Mesothelial cell of epicardium (in vitro differentiated cells): ENCODE results near the gene THSD7A. TPM values are rescaled to one million over a fixed set of nuclear protein-coding genes. Genes with fewer than 3 reads are reported as not detected.

Experiments
- DNase-seq, 2 experiments: peaks; one replicate each; pipeline ENCODE4 v3.0.0; 2021; ENCODE audit warnings: low spot score in 2 of 2; ENCODE audit not compliant: unreplicated experiment in 2 of 2
- H3K27ac Mint-ChIP-seq: 2 replicates; pipeline ENCODE4 v1.8.0; 2021; ENCODE audit warnings: mixed read lengths
- H3K27me3 Mint-ChIP-seq: 2 replicates; pipeline ENCODE4 v1.8.0; 2021; ENCODE audit warnings: low read depth, mixed read lengths
- H3K36me3 Mint-ChIP-seq: 2 replicates; pipeline ENCODE4 v1.8.0; 2021; ENCODE audit warnings: mixed read lengths
- H3K4me1 Mint-ChIP-seq: 2 replicates; pipeline ENCODE4 v1.8.0; 2021; ENCODE audit warnings: mixed read lengths
- H3K4me3 Mint-ChIP-seq: 2 replicates; pipeline ENCODE4 v1.8.0; 2021; ENCODE audit warnings: mild to moderate bottlenecking, moderate library complexity, mixed read lengths
- H3K9me3 Mint-ChIP-seq: 2 replicates; pipeline ENCODE4 v1.8.0; 2021; ENCODE audit warnings: mixed read lengths
- total RNA-seq: library from RNA; stranded (reverse); gene quantifications from 3 replicates; pipeline ENCODE4 v1.2.1, GENCODE V29; 2021
- TF ChIP-seq, protein P1 (sequence below): fragments of 200-600 bp; sonication (generic); IDR thresholded peaks from one replicate; pipeline ENCODE4 v1.5.0; 2021; ENCODE audit warnings: antibody characterized with exemption; ENCODE audit not compliant: unreplicated experiment

Gene THSD7A
- total RNA-seq, 1 donor from 2014 or later: 13.4 TPM

DNA sequence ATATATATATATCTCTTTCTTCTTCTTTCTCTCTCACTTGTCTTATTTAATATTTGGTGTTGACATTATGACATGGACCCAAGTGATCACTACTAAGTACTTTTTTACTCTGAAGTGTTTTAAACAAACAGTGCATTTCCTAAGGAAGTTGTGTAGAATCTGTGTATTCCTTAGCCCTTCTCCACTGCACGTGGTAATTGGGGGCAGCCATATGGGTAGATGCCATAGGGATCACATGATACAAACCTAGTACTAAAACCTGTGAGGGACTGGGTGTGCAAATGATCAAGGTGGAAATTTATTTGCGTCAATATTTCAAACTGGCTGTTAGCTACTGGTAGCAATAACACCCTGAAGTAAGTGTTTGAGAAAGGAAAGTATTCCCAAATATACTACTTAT, 25.0 kb downstream of the THSD7A start:
- no peaks in the 10 kb centered on the region for H3K27me3 Mint-ChIP-seq
- H3K27ac Mint-ChIP-seq: no peak overlapping the region
- no peak for DNase-seq
- H3K4me3 Mint-ChIP-seq: no peak overlapping the region
- no peaks in the 10 kb centered on the region for H3K9me3 Mint-ChIP-seq
- TF ChIP-seq, protein P1, sequence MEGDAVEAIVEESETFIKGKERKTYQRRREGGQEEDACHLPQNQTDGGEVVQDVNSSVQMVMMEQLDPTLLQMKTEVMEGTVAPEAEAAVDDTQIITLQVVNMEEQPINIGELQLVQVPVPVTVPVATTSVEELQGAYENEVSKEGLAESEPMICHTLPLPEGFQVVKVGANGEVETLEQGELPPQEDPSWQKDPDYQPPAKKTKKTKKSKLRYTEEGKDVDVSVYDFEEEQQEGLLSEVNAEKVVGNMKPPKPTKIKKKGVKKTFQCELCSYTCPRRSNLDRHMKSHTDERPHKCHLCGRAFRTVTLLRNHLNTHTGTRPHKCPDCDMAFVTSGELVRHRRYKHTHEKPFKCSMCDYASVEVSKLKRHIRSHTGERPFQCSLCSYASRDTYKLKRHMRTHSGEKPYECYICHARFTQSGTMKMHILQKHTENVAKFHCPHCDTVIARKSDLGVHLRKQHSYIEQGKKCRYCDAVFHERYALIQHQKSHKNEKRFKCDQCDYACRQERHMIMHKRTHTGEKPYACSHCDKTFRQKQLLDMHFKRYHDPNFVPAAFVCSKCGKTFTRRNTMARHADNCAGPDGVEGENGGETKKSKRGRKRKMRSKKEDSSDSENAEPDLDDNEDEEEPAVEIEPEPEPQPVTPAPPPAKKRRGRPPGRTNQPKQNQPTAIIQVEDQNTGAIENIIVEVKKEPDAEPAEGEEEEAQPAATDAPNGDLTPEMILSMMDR: no peak
- no peaks in the 10 kb centered on the region for H3K36me3 Mint-ChIP-seq
- H3K4me1 Mint-ChIP-seq: no peaks in the 10 kb centered on the region

DNA sequence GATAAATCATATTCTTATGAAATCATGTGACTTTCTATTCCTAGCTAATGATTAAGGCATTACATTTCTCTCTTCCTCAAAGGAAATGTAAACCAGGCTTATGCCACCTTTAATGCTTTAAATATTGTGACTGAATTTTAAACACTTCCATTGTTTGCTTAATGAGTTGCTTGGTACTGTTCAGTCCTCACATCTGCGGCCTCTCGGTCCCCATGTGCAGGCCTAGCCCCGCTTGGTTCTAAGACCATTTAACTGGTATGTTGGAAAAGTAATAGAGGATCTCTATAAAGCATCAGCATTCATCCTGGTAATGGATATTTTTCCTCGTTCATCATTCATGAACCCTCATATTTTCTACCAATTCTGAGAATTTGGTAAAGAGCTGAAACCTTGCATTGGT, 27.4 kb downstream of the THSD7A start:
- TF ChIP-seq, protein P1: no peak
- Mint-ChIP-seq H3K4me3 (no peak overlapping the region), H3K9me3 (no peaks in the 10 kb centered on the region), H3K4me1 (no peaks in the 10 kb centered on the region), H3K36me3 (no peaks in the 10 kb centered on the region), H3K27me3 (no peaks in the 10 kb centered on the region), H3K27ac (no peak overlapping the region)
- no peak for DNase-seq

DNA sequence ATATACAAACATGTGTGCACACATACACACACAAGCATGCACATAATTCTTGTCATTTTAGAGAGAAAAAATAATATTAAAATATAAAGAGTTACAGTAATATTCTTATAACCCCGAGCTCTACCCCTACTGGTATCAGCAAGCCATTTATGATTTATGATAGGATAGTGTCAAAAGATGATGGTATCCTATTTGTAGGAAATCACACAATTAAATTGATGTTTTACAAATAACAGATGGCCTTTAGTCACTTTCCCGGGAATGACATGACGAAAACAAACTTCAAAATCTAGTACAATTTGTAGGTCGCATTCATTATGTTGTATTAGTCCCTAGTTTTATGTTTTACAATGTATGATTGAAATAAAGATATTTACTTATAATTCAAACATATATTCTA, 36.8 kb downstream of the THSD7A start:
- DNase-seq: no peak
- no peaks in the 10 kb centered on the region for H3K27me3 Mint-ChIP-seq
- H3K27ac Mint-ChIP-seq: no peak overlapping the region
- no peak overlapping the region for H3K4me3 Mint-ChIP-seq
- H3K36me3 Mint-ChIP-seq: no peaks in the 10 kb centered on the region
- H3K4me1 Mint-ChIP-seq: no peaks in the 10 kb centered on the region
- no peaks in the 10 kb centered on the region for H3K9me3 Mint-ChIP-seq
- TF ChIP-seq, protein P1: no peak

DNA sequence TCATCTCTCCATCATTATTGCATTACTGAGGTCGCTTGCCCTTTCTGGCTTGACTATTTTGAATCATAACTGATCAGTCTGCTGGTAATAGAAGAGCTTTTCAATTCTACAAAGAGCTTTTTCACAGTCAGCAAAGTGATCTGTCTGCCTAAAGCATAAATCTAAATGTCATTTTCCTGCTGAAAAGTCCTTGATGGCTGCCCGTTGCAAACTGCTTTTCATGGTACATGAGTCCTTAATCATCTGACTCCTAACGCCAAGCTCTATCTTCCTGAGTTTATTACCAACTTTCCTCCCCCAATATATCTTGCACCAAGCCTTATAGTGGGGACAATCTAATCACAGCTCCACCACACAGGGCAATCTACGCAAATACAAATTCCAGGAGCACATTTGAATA, 39.8 kb downstream of the THSD7A start:
- DNase-seq: no peak
- Mint-ChIP-seq H3K27me3 (no peaks in the 10 kb centered on the region), H3K36me3 (no peaks in the 10 kb centered on the region), H3K4me3 (no peak overlapping the region), H3K27ac (no peak overlapping the region), H3K4me1 (no peaks in the 10 kb centered on the region), H3K9me3 (no peaks in the 10 kb centered on the region)
- TF ChIP-seq, protein P1: no peak

DNA sequence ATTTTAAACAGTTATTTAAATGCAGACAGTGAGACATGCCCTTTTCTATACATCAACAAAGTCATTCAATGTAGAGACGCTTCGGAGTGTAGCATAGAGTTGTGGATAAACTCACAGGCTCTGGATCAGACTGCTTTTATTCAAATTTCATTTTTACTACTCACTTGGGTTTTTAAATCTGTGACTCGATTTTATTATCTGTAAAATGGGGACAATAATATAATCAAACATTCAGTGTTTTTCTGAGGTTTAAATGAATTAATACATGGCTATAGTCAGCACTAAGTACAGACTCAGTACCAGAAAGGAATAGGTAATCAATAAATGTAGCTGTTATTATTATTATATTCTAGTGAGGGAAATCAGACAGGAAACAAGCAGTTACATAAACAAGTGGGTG, 43.4 kb downstream of the THSD7A start:
- H3K27me3 Mint-ChIP-seq: no peaks in the 10 kb centered on the region
- no peak for DNase-seq
- no peak overlapping the region for H3K4me3 Mint-ChIP-seq
- H3K4me1 Mint-ChIP-seq: peaks cover 6% of the 10 kb centered on the region
- H3K27ac Mint-ChIP-seq: no peak overlapping the region
- no peaks in the 10 kb centered on the region for H3K9me3 Mint-ChIP-seq
- no peaks in the 10 kb centered on the region for H3K36me3 Mint-ChIP-seq
- TF ChIP-seq, protein P1: no peak

DNA sequence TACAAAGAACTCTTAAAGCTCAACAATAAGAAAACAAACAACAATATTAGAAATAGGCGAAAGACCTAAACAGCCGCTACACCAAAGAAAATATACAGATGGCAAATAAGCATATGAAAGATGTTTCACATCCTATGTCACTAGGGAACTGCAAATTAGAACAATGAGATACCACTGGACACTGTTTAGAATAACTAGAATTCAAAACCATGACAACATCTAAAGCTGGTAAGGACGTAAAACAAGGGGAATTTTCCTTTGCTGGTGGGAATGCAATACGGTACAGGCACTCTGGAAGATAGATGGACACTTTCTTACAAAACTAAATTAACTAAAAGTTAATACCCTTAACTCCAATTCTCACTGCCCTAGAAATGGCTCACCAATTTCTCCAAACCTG, 44.5 kb downstream of the THSD7A start:
- Mint-ChIP-seq H3K4me3 (no peak overlapping the region), H3K27me3 (no peaks in the 10 kb centered on the region), H3K9me3 (no peaks in the 10 kb centered on the region), H3K36me3 (no peaks in the 10 kb centered on the region), H3K4me1 (peaks cover 6% of the 10 kb centered on the region), H3K27ac (no peak overlapping the region)
- TF ChIP-seq, protein P1: no peak
- DNase-seq: no peak
